Islet of Langerhans (tissue), 1 donor: ENCODE data around the gene HIGD2A.

Experiments
- FAIRE-seq: peaks from one replicate; lab custom pipeline; 2011; peaks lifted over from hg19 to GRCh38; lab: Jason Lieb, UNC

HIGD2A gene

DNA sequence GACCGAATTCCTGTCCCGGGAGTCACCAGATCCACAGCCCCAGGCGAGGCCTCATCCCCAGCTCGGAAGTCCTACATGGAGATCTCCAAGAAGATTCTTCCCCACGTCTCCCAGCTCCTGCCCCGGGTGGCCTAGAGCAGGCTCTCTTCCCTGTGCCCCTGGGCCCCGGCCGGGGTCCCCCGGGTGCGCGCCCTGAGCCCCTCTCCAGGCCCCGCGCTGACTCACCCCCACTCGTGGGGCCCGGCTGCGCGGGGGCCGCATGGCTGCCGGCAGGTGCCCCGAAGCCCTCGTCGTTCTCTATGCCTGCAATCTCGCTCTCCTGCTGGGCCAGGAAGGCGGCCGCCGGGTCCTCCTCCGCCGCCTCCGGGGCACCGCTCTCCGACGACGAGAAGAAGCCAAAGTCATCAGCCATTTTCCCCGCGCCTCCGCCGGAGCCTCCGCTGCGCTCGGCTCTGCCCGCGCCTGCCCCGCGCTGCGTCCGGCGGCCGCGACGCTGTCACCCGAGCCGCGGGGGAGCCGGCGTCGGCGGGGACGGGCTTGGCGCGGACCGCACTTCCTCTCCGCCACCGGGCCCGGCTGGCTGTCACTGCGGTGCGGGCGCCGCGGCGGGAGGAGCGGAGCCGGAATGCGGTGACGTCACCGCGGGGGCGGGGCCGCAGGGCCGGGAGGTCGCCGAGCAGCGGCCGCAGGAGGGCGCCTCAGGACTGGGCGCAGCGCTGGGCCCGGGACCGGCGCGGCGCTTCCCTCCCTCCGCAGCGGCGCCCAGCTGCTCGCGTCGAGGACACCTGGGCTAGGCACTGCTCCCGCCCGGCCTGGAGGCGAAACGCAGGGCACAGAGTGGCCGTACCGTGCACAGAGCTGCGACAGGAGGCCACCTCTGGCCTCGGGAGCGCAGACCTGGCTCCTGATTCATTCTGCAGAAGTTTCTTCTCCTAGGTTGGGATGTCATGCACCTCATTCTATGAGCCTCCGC, 27.7 kb downstream of the HIGD2A start, which contains the start of gene CLTB:
TSS of gene CLTB (minus strand) at position 588 of the 973 bp plus-strand sequence. CDS start at position 412, 176 bp downstream.
- FAIRE-seq: no peak

DNA sequence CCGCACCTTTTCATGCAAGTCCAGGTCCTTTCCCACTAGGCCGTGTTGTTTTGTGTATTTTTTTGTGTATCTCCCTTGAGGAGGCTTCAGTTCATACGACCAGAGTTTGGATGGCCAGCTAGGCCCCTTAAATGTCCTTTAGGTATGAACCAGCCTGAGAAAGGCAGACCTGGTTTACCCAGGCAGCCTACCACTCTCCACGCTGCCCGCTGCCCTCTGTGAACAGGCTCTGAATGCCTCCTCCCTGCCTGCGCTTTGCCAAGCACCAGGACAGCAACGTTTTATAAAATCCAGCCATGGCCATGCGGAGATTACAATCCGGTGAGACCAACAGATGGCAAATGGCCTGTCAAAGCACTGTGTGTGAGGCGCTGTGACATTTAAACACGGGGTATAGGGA, 28.4 kb downstream of the HIGD2A start:
- FAIRE-seq: no peak

DNA sequence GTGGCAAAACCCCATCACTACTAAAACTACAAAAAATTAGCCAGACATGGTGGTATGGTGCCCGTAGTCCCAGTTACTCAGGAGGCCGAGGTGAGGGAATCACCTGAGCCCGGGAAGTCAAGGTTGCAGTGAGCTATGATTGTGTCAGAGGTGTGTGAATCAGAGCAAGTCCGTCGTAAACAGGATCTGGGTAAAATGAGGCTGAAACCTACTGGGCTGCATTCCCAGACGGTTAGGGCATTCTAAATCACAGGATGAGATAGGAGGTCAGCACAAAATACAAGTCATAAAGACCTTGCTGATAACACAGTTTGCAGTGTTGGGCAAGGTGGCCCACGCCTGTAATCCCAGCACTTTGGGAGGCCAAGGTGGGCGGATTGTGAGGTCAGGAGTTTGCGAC, 29.7 kb downstream of the HIGD2A start:
- FAIRE-seq: no peak

DNA sequence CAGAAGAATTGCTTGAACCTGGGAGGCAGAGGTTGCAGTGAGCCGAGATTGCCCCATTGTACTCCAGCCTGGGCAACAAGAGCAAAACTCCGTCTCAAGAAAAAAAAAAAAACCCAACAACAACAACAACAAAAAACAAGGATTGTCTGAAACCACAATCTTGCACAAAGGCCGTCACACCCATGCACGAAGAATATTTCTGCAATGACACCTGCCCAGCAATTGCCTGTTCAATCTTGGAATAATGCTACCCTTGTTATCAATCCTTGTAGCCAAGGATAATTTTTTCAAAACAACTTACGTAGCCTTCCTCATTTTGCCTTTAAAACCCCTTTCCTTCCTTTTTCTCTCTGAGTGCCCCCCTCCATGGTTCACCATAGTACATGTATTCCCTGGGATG, 31.5 kb downstream of the HIGD2A start:
- no peak for FAIRE-seq

DNA sequence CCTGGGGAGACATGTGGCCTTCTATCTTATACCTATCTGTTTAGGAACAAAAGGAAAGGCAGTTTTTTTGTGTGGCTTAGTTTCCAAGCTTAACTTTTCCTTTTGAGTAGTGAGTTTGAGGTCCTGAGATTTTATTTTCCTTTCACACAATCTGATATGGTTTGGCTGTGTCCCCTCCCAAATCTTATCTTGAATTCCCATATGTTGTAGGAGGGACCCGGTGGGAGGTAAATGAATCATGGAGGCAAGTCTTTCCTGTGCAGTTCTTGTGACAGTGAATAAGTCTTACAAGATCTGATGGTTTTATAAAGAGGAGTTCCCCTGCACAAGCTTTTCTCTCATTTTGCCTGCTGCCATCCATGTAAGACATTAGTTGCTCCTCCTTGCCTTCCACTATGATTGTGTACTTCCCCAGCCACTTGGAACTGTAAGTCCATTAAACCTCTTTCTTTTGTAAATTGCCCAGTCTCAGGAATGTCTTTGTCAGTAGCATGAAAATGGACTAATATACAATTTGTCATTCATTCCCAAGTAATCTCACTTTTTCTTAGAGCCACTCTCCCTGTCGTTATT, 32.5 kb downstream of the HIGD2A start:
- no peak for FAIRE-seq

DNA sequence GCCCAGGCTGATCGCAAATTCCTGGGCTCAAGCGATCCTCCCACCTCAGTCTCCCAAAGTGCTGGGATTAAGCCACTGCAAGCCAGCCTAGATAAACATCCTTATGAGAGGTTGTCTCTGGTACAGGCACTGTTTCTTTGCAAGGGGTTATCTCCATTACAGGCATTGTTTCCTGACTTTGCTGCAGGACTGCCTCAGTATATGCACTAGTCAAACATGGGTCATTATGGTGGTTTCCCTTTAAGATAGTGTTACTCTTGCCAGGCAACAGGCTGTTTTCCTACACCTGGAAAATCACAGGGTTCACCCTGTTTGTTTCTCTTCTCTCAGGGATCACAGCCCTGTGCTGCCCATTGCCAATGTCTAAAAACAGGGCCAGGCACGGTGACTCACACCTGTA, 35.6 kb downstream of the HIGD2A start:
- FAIRE-seq: no peak

DNA sequence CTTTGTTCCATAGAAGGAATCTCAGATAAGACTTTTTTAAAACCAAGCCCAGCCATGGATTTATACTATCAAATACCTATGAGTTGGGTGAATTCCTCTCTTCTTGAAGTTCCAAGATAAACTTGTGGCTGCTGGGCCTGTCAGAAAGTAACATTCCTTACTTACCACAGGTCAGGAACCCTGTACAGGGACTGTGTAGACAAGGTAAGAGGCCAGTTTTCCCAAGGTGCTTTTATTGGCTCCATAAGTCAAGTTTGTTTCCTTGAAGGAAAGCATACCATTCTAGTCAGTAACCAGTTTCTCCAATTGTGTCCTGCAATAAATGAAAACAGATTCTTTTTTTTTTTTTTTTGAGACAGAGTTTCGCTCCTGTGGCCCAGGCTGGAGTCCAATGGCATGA, 36.6 kb downstream of the HIGD2A start:
- no peak for FAIRE-seq

DNA sequence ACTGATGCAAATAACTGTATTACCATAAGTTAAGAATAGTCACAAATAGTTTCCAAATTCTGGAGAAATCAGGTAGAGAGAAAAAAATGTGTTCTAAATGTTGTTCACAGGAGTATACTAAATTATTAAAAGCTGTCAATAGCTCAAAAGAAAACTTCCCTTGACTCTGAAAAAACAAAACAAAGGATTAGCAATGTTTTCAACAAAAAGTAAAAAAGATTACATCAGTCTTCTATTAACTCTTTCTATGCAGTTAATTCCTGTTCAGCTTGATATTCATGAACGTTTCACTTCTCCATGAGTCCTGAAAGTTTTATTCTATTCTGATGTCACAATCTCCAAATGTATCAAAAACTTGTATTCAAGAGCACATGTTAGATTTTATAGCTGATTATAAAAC, 37.2 kb downstream of the HIGD2A start:
- no peak for FAIRE-seq

DNA sequence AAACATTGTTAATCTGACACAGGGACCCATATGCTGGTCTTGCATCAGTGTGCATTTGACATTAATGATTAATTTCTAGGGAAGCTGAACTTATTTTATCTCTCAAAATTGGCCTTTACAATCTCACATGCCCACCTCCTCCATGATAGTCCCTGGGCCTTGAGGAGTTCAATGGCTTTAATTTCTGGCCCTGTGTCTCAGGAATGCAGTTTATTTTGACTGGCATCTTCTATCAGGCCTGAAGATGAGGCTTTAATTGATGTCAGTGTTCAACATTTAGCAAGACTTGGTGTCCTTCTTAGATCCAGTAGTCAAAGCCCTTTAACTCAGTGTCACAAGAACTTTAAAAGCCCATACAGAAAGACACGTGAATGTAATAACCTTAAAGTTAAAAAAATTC, 38.3 kb downstream of the HIGD2A start:
- no peak for FAIRE-seq

DNA sequence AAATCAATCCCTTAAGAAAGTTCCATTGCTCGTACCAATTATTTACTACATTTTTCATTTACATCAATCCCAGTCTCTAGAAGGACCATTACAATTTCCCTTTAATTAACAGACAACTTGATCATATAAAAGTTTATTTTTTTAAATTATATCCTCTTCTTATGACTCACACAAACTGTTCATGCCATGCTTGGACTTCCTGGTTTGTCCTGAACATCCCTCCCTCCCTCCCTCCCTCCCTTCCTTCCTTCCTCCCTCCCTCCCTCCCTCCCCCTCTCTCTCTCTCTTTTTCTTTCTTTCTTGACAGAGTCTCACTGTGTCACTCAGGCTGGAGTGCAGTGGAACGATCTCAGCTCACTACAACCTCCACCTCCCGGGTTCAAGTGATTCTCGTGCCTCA, 39.4 kb downstream of the HIGD2A start:
- no peak for FAIRE-seq

DNA sequence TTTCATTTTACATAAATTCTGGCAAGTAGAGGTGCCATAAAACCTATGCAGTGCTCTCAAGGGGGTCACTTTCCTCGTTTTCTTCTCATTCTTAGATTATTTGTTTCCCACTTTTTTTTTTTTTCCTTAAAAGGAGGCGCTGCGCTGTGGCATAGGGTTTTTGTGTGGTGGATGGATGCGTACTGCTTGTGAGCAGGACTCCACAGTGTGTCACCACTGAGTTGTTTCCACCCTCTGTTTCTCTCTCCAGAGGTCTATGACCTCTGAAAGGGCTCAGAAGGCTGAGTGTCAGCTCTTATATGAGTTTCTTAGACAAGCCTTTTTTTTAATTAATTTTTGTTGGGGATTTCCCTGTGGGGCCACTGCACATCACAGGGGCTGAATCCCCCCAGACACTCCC, 41.4 kb downstream of the HIGD2A start:
- no peak for FAIRE-seq

DNA sequence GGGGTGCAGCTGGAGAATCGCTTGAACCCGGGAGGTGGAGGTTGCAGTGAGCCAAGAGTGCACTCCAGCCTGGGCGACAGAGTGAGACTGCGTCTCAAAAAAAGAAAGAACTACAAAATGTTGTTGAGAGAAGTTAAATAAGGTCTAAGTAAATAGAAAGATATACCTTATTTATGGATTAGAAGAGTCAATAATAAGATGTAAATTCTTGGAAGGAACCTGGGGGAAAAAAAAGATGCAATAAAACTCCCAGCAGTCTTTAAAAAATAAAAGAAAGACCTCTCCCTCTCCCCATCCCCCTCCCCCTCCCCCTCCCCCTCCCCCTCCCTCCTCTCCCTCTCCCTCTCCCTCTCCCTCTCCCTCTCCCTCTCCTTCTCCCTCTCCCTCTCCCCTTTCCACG, 44.2 kb downstream of the HIGD2A start:
- no peak for FAIRE-seq

DNA sequence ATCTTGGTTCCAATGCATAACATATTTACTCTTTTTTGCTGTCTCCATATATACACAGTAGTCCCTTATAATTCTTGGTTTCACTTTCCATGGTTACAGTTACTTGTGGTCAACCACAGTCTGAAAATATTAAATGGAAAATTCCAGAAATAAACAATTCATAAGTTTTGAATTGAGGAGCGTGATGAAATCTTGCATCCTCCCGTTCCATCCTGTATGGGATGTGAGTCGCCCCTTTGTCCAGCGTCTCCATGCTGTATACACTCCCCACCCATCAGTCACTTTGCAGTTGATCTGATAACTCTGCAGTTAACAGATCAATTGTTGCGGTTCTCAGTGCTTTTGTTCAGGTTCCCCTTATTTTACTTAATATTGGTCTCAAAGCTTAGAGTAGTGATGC, 48.1 kb downstream of the HIGD2A start:
- no peak for FAIRE-seq

DNA sequence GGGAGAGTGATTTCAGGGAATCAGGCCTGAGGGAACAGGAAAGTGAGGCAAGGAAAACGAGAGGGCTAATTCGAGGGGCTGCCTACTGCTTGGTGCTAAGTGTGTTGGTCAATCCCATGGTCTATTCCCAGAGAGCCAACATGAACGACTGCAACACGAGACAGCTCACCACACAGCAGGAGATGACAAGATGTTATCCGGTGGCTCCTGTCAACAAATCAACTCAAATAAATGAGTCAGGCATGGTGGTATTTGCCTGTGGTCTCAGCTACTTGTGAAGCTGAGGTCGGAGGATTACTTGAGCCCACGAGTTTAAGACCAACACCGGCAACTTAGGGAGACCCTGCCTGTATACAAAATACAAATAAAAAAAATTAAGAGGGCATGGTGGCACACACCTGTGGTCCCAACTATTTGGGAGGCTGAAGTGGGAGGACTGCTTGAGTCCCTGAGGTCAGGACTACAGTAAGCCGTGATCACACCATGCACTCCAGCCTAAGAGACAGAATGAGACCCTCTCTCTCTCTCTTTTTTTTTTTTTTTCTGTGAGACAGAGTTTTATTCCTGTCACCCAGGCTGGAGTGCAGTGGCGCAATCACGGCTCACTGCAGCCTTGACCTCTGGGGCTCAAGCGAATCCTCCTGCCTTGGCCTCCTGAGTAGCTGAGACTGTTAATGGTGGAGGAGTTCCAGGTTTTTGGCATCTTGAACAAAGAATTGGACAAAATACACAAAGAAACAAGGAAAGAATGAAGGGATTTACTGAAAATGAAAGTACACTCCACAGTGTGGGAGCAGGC, 50.6 kb downstream of the HIGD2A start:
- no peak for FAIRE-seq
